MM.1S (cell line): ENCODE data around the gene YWHAG.

Experiments
- CTCF ChIP-seq: fragments of 300-600 bp; sonication (generic); IDR thresholded peaks from 2 replicates; pipeline ENCODE4 v1.5.1; 2016; ENCODE audit warnings: antibody characterized with exemption, low read length, mixed read lengths
- EZH2 ChIP-seq: fragments of 300-600 bp; sonication (generic); optimal IDR thresholded peaks from 2 replicates; pipeline ENCODE3; 2017; ENCODE audit warnings: low read depth, mild to moderate bottlenecking, antibody characterized with exemption, low read length, mixed read lengths
- EZH2phosphoT487 ChIP-seq: fragments of 300-600 bp; sonication (generic); IDR thresholded peaks from 2 replicates; pipeline ENCODE4 v1.6.1; 2018; ENCODE audit warnings: antibody characterized with exemption, low read length

- TF ChIP-seq CTCF (no peak), EZH2 (no peak), EZH2phosphoT487 (no peak)
Measured at GRCh38 chr7:76369018-76369417, 10.2 kb upstream of the YWHAG start.
